Body of pancreas (tissue), 4 donors: ENCODE results near the gene HDLBP.

ENCODE experiments used
- CTCF ChIP-seq, 7 experiments: fragments of 450-650 bp in 4 of 7; fragments of 200-600 bp in 3 of 7; sonication (generic) in 3 of 7; IDR thresholded peaks; one replicate each; pipeline ENCODE4 v1.5.1; 2016 to 2019; ENCODE audit warnings: antibody characterized with exemption in 7 of 7
- POLR2A ChIP-seq, 3 donors: fragments of 450-650 bp; IDR thresholded peaks; one replicate each; pipeline ENCODE4 v1.6.1; 2016; ENCODE audit warnings: antibody characterized with exemption in 3 of 3, mild to moderate bottlenecking in 2 of 3

- TF ChIP-seq CTCF (IDR thresholded peaks at IDR 0.05) (no peak), POLR2A (IDR thresholded peaks at IDR 0.05) (no peak)
These were observed 52.4 kb downstream of the HDLBP start for GRCh38 chr2:241263061-241263460.
